B cell (primary cell): Measurements from ENCODE around the gene SREK1. TPM values are rescaled to one million over a fixed set of nuclear protein-coding genes. Genes with fewer than 3 reads are reported as not detected.

Source experiments
- ATAC-seq: fragments of 200-7000 bp; cut with Tn5 transposase; one replicate; pipeline ENCODE4 v1.10.0; 2021; ENCODE audit warnings: low read depth, mild to moderate bottlenecking, moderate number of reproducible peaks, moderate library complexity
- CTCF ChIA-PET: fragments of 350-600 bp; sonication (Branson Sonifier 250); formaldehyde crosslinking; loops from one replicate; lab custom pipeline; 2021; ENCODE audit warnings: antibody characterized with exemption, inconsistent platforms; lab: Charles Lee
- POLR2A ChIA-PET: fragments of 350-600 bp; sonication (Branson Sonifier 250); formaldehyde crosslinking; loops from one replicate; lab custom pipeline; 2021; ENCODE audit warnings: antibody characterized with exemption; lab: Charles Lee
- DNase-seq: peaks from one replicate; pipeline ENCODE4 v3.0.0; 2013
- H2AFZ ChIP-seq: 2 replicates; pipeline ENCODE4 v1.6.1; 2012; ENCODE audit warnings: mild to moderate bottlenecking, low read depth, low read length; ENCODE audit not compliant: insufficient read depth, poor library complexity, severe bottlenecking
- H3K27ac ChIP-seq, 2 donors: 1 replicate in 1 of 2; 2 replicates in 1 of 2; pipeline ENCODE4 v1.5.1; 2012 to 2013; ENCODE audit warnings: low read length in 2 of 2, mild to moderate bottlenecking in 2 of 2, moderate library complexity in 1 of 2
- H3K27me3 ChIP-seq, 4 experiments: fragments of 200-600 bp in 1 of 4; sonication (generic) in 1 of 4; replicated peaks in 1 of 4; 1 replicate in 2 of 4; 2 replicates in 2 of 4; pipeline versions ENCODE4 v1.6.1 to v1.7.0; 2013 to 2016; ENCODE audit warnings: low read length in 3 of 4, mild to moderate bottlenecking in 2 of 4, mixed read lengths in 1 of 4, moderate library complexity in 1 of 4; ENCODE audit not compliant: insufficient read depth in 4 of 4, control insufficient read depth in 3 of 4; ENCODE audit errors: control extremely low read depth in 1 of 4
- H3K36me3 ChIP-seq, 2 experiments: replicated peaks in 1 of 2; 1 replicate in 1 of 2; 2 replicates in 1 of 2; pipeline versions ENCODE4 v1.6.1 to v1.7.1; 2013; ENCODE audit warnings: low read length in 1 of 2; ENCODE audit not compliant: insufficient read depth in 2 of 2, control insufficient read depth in 1 of 2; ENCODE audit errors: control extremely low read depth in 1 of 2, extremely low read depth in 1 of 2
- H3K4me1 ChIP-seq, 2 donors: fragments of 200-600 bp in 1 of 2; sonication (generic) in 1 of 2; 1 replicate in 1 of 2; 2 replicates in 1 of 2; pipeline versions ENCODE4 v1.5.1 to v1.6.1; 2013 to 2017; ENCODE audit warnings: low read length in 2 of 2; ENCODE audit not compliant: control insufficient read depth in 2 of 2, insufficient read depth in 2 of 2
- H3K4me2 ChIP-seq: replicated peaks from 2 replicates; pipeline ENCODE3; 2012; ENCODE audit warnings: mild to moderate bottlenecking, low read depth, low read length; ENCODE audit not compliant: poor library complexity, severe bottlenecking
- H3K4me3 ChIP-seq, 5 experiments: fragments of 200-600 bp in 1 of 5; sonication (generic) in 1 of 5; 1 replicate in 3 of 5; 2 replicates in 2 of 5; pipeline versions ENCODE4 v1.5.1 to v1.7.0; 2011 to 2016; ENCODE audit warnings: low read length in 4 of 5, mild to moderate bottlenecking in 4 of 5, low read depth in 2 of 5, control low read depth in 1 of 5, moderate library complexity in 1 of 5; ENCODE audit not compliant: insufficient read depth in 1 of 5; ENCODE audit errors: control extremely low read depth in 1 of 5, extremely low read depth in 1 of 5
- H3K79me2 ChIP-seq: fragments of 200-600 bp; sonication (generic); one replicate; pipeline ENCODE4 v1.6.0; 2016; ENCODE audit warnings: low read length; ENCODE audit not compliant: control insufficient read depth, insufficient read depth
- H3K9ac ChIP-seq: fragments of 200-600 bp; sonication (generic); 2 replicates; pipeline ENCODE4 v1.6.1; 2017; ENCODE audit warnings: mild to moderate bottlenecking, low read length, moderate library complexity
- H3K9me3 ChIP-seq, 3 donors: one replicate each; pipeline versions ENCODE4 v1.6.1 to v1.7.1; 2013; ENCODE audit warnings: low read length in 2 of 3; ENCODE audit not compliant: control insufficient read depth in 2 of 3, insufficient read depth in 1 of 3; ENCODE audit errors: control extremely low read depth in 1 of 3
- H4K20me1 ChIP-seq: 2 replicates; pipeline ENCODE4 v1.6.0; 2012; ENCODE audit warnings: mild to moderate bottlenecking, low read length; ENCODE audit not compliant: insufficient read depth, control insufficient read depth, poor library complexity, severe bottlenecking
- H3K27ac Mint-ChIP-seq: one replicate; pipeline ENCODE4 v1.8.0; 2021; ENCODE audit warnings: mixed read lengths
- H3K27me3 Mint-ChIP-seq: one replicate; pipeline ENCODE4 v1.8.0; 2021; ENCODE audit warnings: mixed read lengths
- H3K4me1 Mint-ChIP-seq: one replicate; pipeline ENCODE4 v1.8.0; 2021; ENCODE audit warnings: mixed read lengths
- H3K4me3 Mint-ChIP-seq: one replicate; pipeline ENCODE4 v1.8.0; 2021; ENCODE audit warnings: mixed read lengths
- H3K9me3 Mint-ChIP-seq: one replicate; pipeline ENCODE4 v1.8.0; 2022; ENCODE audit warnings: mixed read lengths; ENCODE audit not compliant: insufficient read depth
- EZH2 ChIP-seq: IDR thresholded peaks from 2 replicates; pipeline ENCODE4 v1.6.1; 2012; ENCODE audit warnings: borderline replicate concordance, low read depth, mild to moderate bottlenecking, moderate library complexity, low read length; ENCODE audit not compliant: insufficient read depth, poor library complexity, severe bottlenecking
- WGBS: methylation state at CpG from one replicate; pipeline ENCODE4 v1.1.5; 2013; ENCODE audit warnings: missing lambda C conversion rate; ENCODE audit not compliant: insufficient coverage; 5-methylcytosine and 5-hydroxymethylcytosine counted together
- intact Hi-C: fragments of 100-400 bp; cut with micrococcal nuclease; formaldehyde crosslinking; loops from one replicate; pipeline ENCODE4 v1.10.0; 2022
- polyA plus RNA-seq: library from polyadenylated mRNA; depleted of rRNA; stranded (reverse); fragments of >200 nt; gene quantifications from 2 replicates; pipeline ENCODE4 v1.2.3, GENCODE V29; 2012
- total RNA-seq, 2 donors: library from RNA; stranded (reverse); fragments of 120-200 nt in 1 of 2; gene quantifications; 1 replicate in 1 of 2; 2 replicates in 1 of 2; pipeline versions ENCODE4 v1.2.3 to v1.2.4, GENCODE V29; 2013 to 2022
- TF ChIP-seq, protein P1 (sequence below): fragments of 200-600 bp; IDR thresholded peaks from one replicate; pipeline ENCODE4 v1.8.0; 2022; ENCODE audit warnings: antibody characterized with exemption, mild to moderate bottlenecking

The SREK1 gene
- total and polyA plus RNA-seq, 2 donors (not counting 1 experiment from before 2014, with no cell fraction given), result 24.1 to 117 TPM

GRCh38 chr5:66206465-66206864, 62.4 kb downstream of the SREK1 start:
- Histone ChIP-seq H3K4me2 (no peak overlapping the region), H3K4me1 (no peaks in the 10 kb centered on the region), H3K79me2 (no peaks in the 10 kb centered on the region), H3K9ac (no peak overlapping the region), H3K27ac (no peak overlapping the region), H3K9me3 (no peaks in the 10 kb centered on the region), H3K36me3 (no peaks in the 10 kb centered on the region), H3K4me3 (no peak overlapping the region), H3K27me3 (no peaks in the 10 kb centered on the region), H2AFZ (no peak overlapping the region), H4K20me1 (no peaks in the 10 kb centered on the region)
- CTCF ChIA-PET, result no interaction called here
- no peaks in the 10 kb centered on the region for H3K9me3 Mint-ChIP-seq
- POLR2A ChIA-PET, result no interaction called here
- ATAC-seq (no peak), DNase-seq (no peak)
- intact Hi-C loops, result no loop called here
- 96% methylated on average over 4 of the region's 5 CpGs for WGBS
- H3K4me1 Mint-ChIP-seq, result no peaks in the 10 kb centered on the region
- no peaks in the 10 kb centered on the region for H3K27me3 Mint-ChIP-seq
- H3K4me3 Mint-ChIP-seq, result no peak overlapping the region
- H3K27ac Mint-ChIP-seq, result no peak overlapping the region
- no peak for TF ChIP-seq EZH2
- TF ChIP-seq, protein P1, sequence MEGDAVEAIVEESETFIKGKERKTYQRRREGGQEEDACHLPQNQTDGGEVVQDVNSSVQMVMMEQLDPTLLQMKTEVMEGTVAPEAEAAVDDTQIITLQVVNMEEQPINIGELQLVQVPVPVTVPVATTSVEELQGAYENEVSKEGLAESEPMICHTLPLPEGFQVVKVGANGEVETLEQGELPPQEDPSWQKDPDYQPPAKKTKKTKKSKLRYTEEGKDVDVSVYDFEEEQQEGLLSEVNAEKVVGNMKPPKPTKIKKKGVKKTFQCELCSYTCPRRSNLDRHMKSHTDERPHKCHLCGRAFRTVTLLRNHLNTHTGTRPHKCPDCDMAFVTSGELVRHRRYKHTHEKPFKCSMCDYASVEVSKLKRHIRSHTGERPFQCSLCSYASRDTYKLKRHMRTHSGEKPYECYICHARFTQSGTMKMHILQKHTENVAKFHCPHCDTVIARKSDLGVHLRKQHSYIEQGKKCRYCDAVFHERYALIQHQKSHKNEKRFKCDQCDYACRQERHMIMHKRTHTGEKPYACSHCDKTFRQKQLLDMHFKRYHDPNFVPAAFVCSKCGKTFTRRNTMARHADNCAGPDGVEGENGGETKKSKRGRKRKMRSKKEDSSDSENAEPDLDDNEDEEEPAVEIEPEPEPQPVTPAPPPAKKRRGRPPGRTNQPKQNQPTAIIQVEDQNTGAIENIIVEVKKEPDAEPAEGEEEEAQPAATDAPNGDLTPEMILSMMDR, result no peak

DNA sequence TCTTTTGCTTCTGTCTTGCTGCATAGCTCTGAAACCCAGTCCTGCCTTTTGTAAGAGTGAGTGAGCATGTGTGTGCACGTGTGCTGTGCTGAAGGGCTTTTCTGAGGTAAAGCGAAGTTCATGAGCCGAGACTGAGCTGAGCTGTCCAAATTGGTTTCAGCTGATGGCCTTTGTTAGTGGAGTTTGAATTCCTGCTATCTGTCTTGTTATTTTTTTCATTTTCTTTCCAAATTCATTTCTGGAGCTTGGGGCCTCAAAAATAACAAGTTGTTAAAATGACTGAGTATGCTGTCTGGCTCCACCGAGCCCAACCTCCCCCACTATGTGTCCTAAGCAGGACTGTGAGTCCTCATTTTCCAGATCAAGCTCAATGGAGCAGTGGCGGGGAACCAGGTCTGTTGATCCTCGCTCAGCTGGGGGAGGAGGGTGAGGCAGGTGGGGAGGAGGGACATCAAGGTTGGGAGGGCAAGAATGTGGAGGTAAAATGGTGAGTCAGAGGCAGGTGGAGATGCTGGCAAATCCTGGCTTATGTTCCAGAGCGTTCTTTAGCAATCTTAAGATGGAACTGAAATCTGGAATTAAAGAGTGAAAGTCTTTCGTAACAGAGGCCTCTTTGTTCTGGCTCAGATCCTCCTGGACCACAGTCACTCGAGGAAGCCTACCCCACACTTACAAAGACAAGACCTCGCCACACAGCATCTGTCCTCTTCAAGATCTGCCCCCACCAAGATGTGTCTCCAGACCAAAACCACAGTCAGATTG, 63.9 kb downstream of the SREK1 start:
- no peaks in the 10 kb centered on the region for H3K4me1 Mint-ChIP-seq
- no peak overlapping the region for H3K4me3 Mint-ChIP-seq
- Histone ChIP-seq H3K9me3 (no peaks in the 10 kb centered on the region), H3K4me1 (no peaks in the 10 kb centered on the region), H4K20me1 (no peaks in the 10 kb centered on the region), H3K9ac (no peak overlapping the region), H2AFZ (no peak overlapping the region), H3K36me3 (no peaks in the 10 kb centered on the region), H3K27me3 (no peaks in the 10 kb centered on the region), H3K4me3 (no peak overlapping the region), H3K4me2 (no peak overlapping the region), H3K79me2 (no peaks in the 10 kb centered on the region), H3K27ac (no peak overlapping the region)
- intact Hi-C loops, result no loop called here
- no peak for DNase-seq
- no peaks in the 10 kb centered on the region for H3K27me3 Mint-ChIP-seq
- H3K27ac Mint-ChIP-seq, result no peak overlapping the region
- TF ChIP-seq, protein P1, result no peak
- no peak for TF ChIP-seq EZH2
- POLR2A ChIA-PET, result no interaction called here
- CTCF ChIA-PET, result no interaction called here
- WGBS, result 67% methylated on average over 4 of the region's 10 CpGs
- no peaks in the 10 kb centered on the region for H3K9me3 Mint-ChIP-seq
- ATAC-seq, result no peak
